GM18499 (cell line): ENCODE results near the gene MAPK12.

Experiments used
- ATAC-seq: cut with Tn5 transposase; IDR thresholded peaks from one replicate; pipeline ENCODE4 v1.9.1; 2021; ENCODE audit warnings: moderate number of reproducible peaks; ENCODE audit not compliant: insufficient read depth, unreplicated experiment

The MAPK12 gene

DNA sequence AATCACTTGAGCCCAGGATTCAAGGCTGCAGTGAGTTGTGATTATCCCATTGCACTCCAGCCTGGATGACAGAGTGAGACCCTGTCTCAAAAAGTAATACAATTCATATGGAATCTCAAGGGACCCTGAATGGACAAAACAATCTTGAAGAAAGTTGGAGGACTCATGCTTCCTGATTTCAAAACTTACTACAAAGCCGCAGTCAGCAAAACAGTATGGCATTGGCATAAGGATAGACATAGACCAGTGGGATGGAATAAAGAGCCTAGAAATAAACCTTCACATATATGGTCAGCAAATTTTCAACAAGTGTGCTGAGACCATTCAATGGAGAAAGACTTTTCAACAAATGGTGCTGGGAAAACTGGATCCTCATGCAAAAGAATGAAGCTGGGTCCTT is 58.2 kb downstream of the MAPK12 start:
- no peak for ATAC-seq
